ENCODE results near the gene AGBL1.
"Not testable (repeated sequence)": the region's sequence is repeated elsewhere in the genome, so short reads cannot be mapped to it uniquely, and the experiment has no call there.

GRCh38 chr15:86528094-86528493 is 448.4 kb downstream of the AGBL1 start:
- not testable (repeated sequence) for TF ChIP-seq CTCF, POLR2A (IDR thresholded peaks at IDR 0.05)
